ENCODE data around the gene BIRC2. TPM values are rescaled to one million over a fixed set of nuclear protein-coding genes. Genes with fewer than 3 reads are reported as not detected.

Gene BIRC2
- total RNA-seq, 1 experiment from 2014 or later, result 32.0 TPM

DNA sequence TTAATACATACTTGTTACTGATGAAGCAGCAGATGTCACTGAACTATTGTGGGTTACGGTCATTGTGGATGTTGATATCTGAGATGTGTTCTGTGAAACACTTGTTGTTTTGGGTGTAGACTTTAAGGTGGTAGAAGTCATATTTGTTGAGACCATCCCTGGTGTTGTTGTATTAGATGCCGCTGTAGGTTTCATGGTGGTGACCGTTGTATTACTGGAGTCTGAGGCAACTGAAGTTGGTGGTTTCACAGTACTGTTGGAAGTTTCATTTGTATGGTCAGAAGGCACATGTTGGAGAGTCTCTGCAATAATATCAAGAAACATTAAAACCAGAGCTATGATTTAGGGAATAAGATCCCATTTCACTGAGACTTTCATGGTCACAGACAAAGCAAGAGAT, 54.9 kb downstream of the BIRC2 start:
- Histone ChIP-seq H3K4me3 (ENCODE audit: low read depth, low read length, poor library complexity, severe bottlenecking) (no peak overlapping the region), H3K36me3 (ENCODE audit: insufficient read depth, low read length, poor library complexity, severe bottlenecking) (peaks cover 46% of the 10 kb centered on the region), H3K4me1 (ENCODE audit: insufficient read depth, low read length, poor library complexity, severe bottlenecking) (no peaks in the 10 kb centered on the region), H3K9me3 (ENCODE audit: low read depth, low read length, poor library complexity, severe bottlenecking) (no peaks in the 10 kb centered on the region), H3K27ac (ENCODE audit: low read depth, low read length, poor library complexity, severe bottlenecking) (no peak overlapping the region), H3K27me3 (replicated peaks; ENCODE audit: insufficient read depth, low read depth, low read length, poor library complexity) (no peaks in the 10 kb centered on the region)
- CTCF ChIA-PET, result no interaction called here
- POLR2A ChIA-PET (ENCODE audit: low non-redundant PET), result no interaction called here
- intact Hi-C loops (cut with micrococcal nuclease; ENCODE audit: unreplicated experiment), result no loop called here
- BruUV-seq (replicated peaks), result no TSS peak
- TF ChIP-seq CTCF (conservative IDR thresholded peaks at IDR 0.05; ENCODE audit: low read depth, low read length) (no peak), EZH2 (IDR thresholded peaks at IDR 0.05; ENCODE audit: borderline replicate concordance, low read depth, low read length, poor library complexity, severe bottlenecking) (no peak)
- no peak for DNase-seq (ENCODE audit: low spot score)

DNA sequence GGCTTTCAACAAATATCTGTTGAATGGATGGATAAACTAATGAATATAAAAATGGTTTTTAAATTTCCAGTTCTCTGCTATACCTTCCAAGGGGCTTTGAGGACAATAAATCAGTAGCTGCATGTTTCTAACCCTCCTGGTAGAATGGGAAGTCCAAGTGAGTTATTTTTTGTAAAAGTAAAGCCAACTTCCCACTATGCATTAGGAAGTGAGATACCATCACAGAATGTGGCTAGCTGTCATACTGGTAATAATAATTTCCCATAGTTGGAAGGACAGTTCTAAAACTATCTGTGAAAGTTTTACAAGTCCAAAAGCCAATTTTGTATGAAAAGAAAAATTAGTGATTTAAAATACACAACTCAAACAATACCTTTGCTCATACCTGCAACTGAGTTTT, 55.5 kb downstream of the BIRC2 start:
- BruUV-seq (replicated peaks), result no TSS peak
- no peaks in the 10 kb centered on the region for H3K9me3 ChIP-seq (ENCODE audit: low read depth, low read length, poor library complexity, severe bottlenecking)
- TF ChIP-seq EZH2 (IDR thresholded peaks at IDR 0.05; ENCODE audit: borderline replicate concordance, low read depth, low read length, poor library complexity, severe bottlenecking) (no peak), CTCF (conservative IDR thresholded peaks at IDR 0.05; ENCODE audit: low read depth, low read length) (no peak)
- intact Hi-C loops (cut with micrococcal nuclease; ENCODE audit: unreplicated experiment), result no loop called here
- H3K4me3 ChIP-seq (ENCODE audit: low read depth, low read length, poor library complexity, severe bottlenecking), result no peak overlapping the region
- peaks cover 39% of the 10 kb centered on the region for H3K36me3 ChIP-seq (ENCODE audit: insufficient read depth, low read length, poor library complexity, severe bottlenecking)
- CTCF ChIA-PET, result no interaction called here
- H3K4me1 ChIP-seq (ENCODE audit: insufficient read depth, low read length, poor library complexity, severe bottlenecking), result no peaks in the 10 kb centered on the region
- no peak overlapping the region for H3K27ac ChIP-seq (ENCODE audit: low read depth, low read length, poor library complexity, severe bottlenecking)
- POLR2A ChIA-PET (ENCODE audit: low non-redundant PET), result no interaction called here
- no peaks in the 10 kb centered on the region for H3K27me3 ChIP-seq (replicated peaks; ENCODE audit: insufficient read depth, low read depth, low read length, poor library complexity)
- DNase-seq (ENCODE audit: low spot score), result no peak

GRCh38 chr11:102405501-102405900, 58.5 kb downstream of the BIRC2 start:
- Histone ChIP-seq H3K4me3 (ENCODE audit: low read depth, low read length, poor library complexity, severe bottlenecking) (no peak overlapping the region), H3K36me3 (ENCODE audit: insufficient read depth, low read length, poor library complexity, severe bottlenecking) (peaks cover 14% of the 10 kb centered on the region), H3K27ac (ENCODE audit: low read depth, low read length, poor library complexity, severe bottlenecking) (no peak overlapping the region), H3K9me3 (ENCODE audit: low read depth, low read length, poor library complexity, severe bottlenecking) (no peaks in the 10 kb centered on the region), H3K27me3 (replicated peaks; ENCODE audit: insufficient read depth, low read depth, low read length, poor library complexity) (no peaks in the 10 kb centered on the region), H3K4me1 (ENCODE audit: insufficient read depth, low read length, poor library complexity, severe bottlenecking) (no peaks in the 10 kb centered on the region)
- ChIA-PET CTCF (no interaction called here), POLR2A (ENCODE audit: low non-redundant PET) (interaction anchor here (0.6 kb wide), 1 partner anchor 209 kb away, joined by 3 read pairs; no protein-coding TSS in a partner anchor)
- no peak for DNase-seq (ENCODE audit: low spot score)
- intact Hi-C loops (cut with micrococcal nuclease; ENCODE audit: unreplicated experiment), result no loop called here
- TF ChIP-seq CTCF (conservative IDR thresholded peaks at IDR 0.05; ENCODE audit: low read depth, low read length) (no peak), EZH2 (IDR thresholded peaks at IDR 0.05; ENCODE audit: borderline replicate concordance, low read depth, low read length, poor library complexity, severe bottlenecking) (no peak)
- no TSS peak for BruUV-seq (replicated peaks)
